Lower lobe of right lung (tissue), 2 donors: Measurements from ENCODE around the gene KIF22. TPM values are rescaled to one million over a fixed set of nuclear protein-coding genes. Genes with fewer than 3 reads are reported as not detected.

Source experiments
- ATAC-seq, 2 donors: fragments of 200-7000 bp; cut with Tn5 transposase; one replicate each; pipeline ENCODE4 v1.9.1; 2020 to 2022; ENCODE audit warnings: mild to moderate bottlenecking in 2 of 2, moderate library complexity in 2 of 2
- DNase-seq: peaks from one replicate; pipeline ENCODE4 v3.0.0-alpha.2; 2020
- H3K27ac ChIP-seq: fragments of 200-600 bp; one replicate; pipeline ENCODE4 v1.8.0; 2022
- H3K27me3 ChIP-seq: fragments of 200-600 bp; one replicate; pipeline ENCODE4 v1.8.0; 2022; ENCODE audit warnings: low read depth
- H3K36me3 ChIP-seq: fragments of 200-600 bp; one replicate; pipeline ENCODE4 v1.8.0; 2022; ENCODE audit warnings: mild to moderate bottlenecking
- H3K4me1 ChIP-seq: fragments of 200-600 bp; one replicate; pipeline ENCODE4 v1.8.0; 2022
- H3K4me3 ChIP-seq: fragments of 200-600 bp; one replicate; pipeline ENCODE4 v1.8.0; 2022; ENCODE audit warnings: mild to moderate bottlenecking
- H3K9me3 ChIP-seq: fragments of 200-600 bp; one replicate; pipeline ENCODE4 v1.8.0; 2022
- CTCF ChIP-seq: fragments of 200-600 bp; IDR thresholded peaks from one replicate; pipeline ENCODE4 v1.8.0; 2022; ENCODE audit warnings: antibody characterized with exemption, mild to moderate bottlenecking
- intact Hi-C: fragments of 100-400 bp; cut with DNase I; formaldehyde crosslinking; loops from one replicate; pipeline ENCODE4 v1.11.0; 2022
- total RNA-seq: library from RNA; stranded (reverse); fragmentation: NEBNext Ultra II Directional; extraction: Animal tissue kit (Norgen Biotek cat#: 25700); gene quantifications from one replicate; pipeline ENCODE4 v1.2.1, GENCODE V29; 2021
- donor health status: DM: no; HTN: yes; CAD: no; lungs with severe emphysema.

The KIF22 gene
- total RNA-seq, 1 donor from 2014 or later, result 21.8 TPM

GRCh38 chr16:29835926-29836325, 45.4 kb downstream of the KIF22 start:
- ATAC-seq, result no peak

GRCh38 chr16:29836623-29837022, 46.1 kb downstream of the KIF22 start:
- H3K36me3 ChIP-seq, result peaks cover 100% of the 10 kb centered on the region
- no peaks in the 10 kb centered on the region for H3K27me3 ChIP-seq
- DNase-seq (no peak), ATAC-seq (no peak)
- H3K4me1 ChIP-seq, result no peaks in the 10 kb centered on the region
- no peak overlapping the region for H3K4me3 ChIP-seq
- intact Hi-C loops, result no loop called here
- no peaks in the 10 kb centered on the region for H3K9me3 ChIP-seq
- no peak for TF ChIP-seq CTCF
- no peak overlapping the region for H3K27ac ChIP-seq

More at GRCh38 chr16:29835926-29836325, 45.4 kb downstream of the KIF22 start:
- H3K36me3 ChIP-seq, result peaks cover 100% of the 10 kb centered on the region
- H3K4me1 ChIP-seq, result no peaks in the 10 kb centered on the region
- intact Hi-C loops, result no loop called here
- no peak overlapping the region for H3K4me3 ChIP-seq
- DNase-seq, result no peak
- no peaks in the 10 kb centered on the region for H3K9me3 ChIP-seq
- H3K27ac ChIP-seq, result no peak overlapping the region
- H3K27me3 ChIP-seq, result no peaks in the 10 kb centered on the region
- no peak for TF ChIP-seq CTCF

- H3K27ac ChIP-seq, result no peak overlapping the region
- H3K4me3 ChIP-seq, result no peak overlapping the region
- no peak for DNase-seq
- TF ChIP-seq CTCF, result no peak
- peaks cover 100% of the 10 kb centered on the region for H3K36me3 ChIP-seq
- H3K4me1 ChIP-seq, result no peaks in the 10 kb centered on the region
- H3K27me3 ChIP-seq, result no peaks in the 10 kb centered on the region
- intact Hi-C loops, result no loop called here
- H3K9me3 ChIP-seq, result no peaks in the 10 kb centered on the region
- ATAC-seq, result no peak
Measured at GRCh38 chr16:29837841-29838240, 47.3 kb downstream of the KIF22 start.

- Histone ChIP-seq H3K4me1 (no peaks in the 10 kb centered on the region), H3K27ac (no peak overlapping the region), H3K36me3 (peaks cover 97% of the 10 kb centered on the region), H3K4me3 (no peak overlapping the region), H3K9me3 (no peaks in the 10 kb centered on the region), H3K27me3 (no peaks in the 10 kb centered on the region)
- ATAC-seq (no peak), DNase-seq (no peak)
- TF ChIP-seq CTCF, result no peak
- intact Hi-C loops, result no loop called here
Measured at GRCh38 chr16:29839822-29840221, 49.3 kb downstream of the KIF22 start.

- H3K4me1 ChIP-seq, result peaks cover 1% of the 10 kb centered on the region
- intact Hi-C loops, result no loop called here
- no peak for TF ChIP-seq CTCF
- ATAC-seq (no peak), DNase-seq (no peak)
- no peaks in the 10 kb centered on the region for H3K27me3 ChIP-seq
- no peak overlapping the region for H3K4me3 ChIP-seq
- H3K36me3 ChIP-seq, result peaks cover 97% of the 10 kb centered on the region
- H3K9me3 ChIP-seq, result no peaks in the 10 kb centered on the region
- no peak overlapping the region for H3K27ac ChIP-seq
Measured at GRCh38 chr16:29840240-29840639, 49.7 kb downstream of the KIF22 start.

- Histone ChIP-seq H3K9me3 (no peaks in the 10 kb centered on the region), H3K27me3 (no peaks in the 10 kb centered on the region), H3K27ac (no peak overlapping the region), H3K36me3 (peaks cover 97% of the 10 kb centered on the region), H3K4me1 (peaks cover 10% of the 10 kb centered on the region), H3K4me3 (no peak overlapping the region)
- ATAC-seq (no peak), DNase-seq (no peak)
- intact Hi-C loops, result no loop called here
- no peak for TF ChIP-seq CTCF
Measured at GRCh38 chr16:29841631-29842030, 51.1 kb downstream of the KIF22 start.
